GM23338 (cell line): ENCODE results near the gene ZNF524. TPM values are rescaled to one million over a fixed set of nuclear protein-coding genes. Genes with fewer than 3 reads are reported as not detected.

Experiments
- ATAC-seq: fragments of 200-7000 bp; cut with Tn5 transposase; 3 replicates; pipeline ENCODE4 v1.9.1; 2020
- DNase-seq: peaks from one replicate; pipeline ENCODE4 v3.0.0-alpha.2; 2015; ENCODE audit warnings: low spot score
- H2AFZ ChIP-seq: fragments of 200-600 bp; sonication (generic); 2 replicates; pipeline ENCODE4 v1.8.0; 2016; ENCODE audit warnings: antibody characterized with exemption, mild to moderate bottlenecking, moderate library complexity
- H3F3A ChIP-seq: fragments of 200-600 bp; sonication (generic); replicated peaks from 2 replicates; pipeline ENCODE4 v1.8.0; 2017; ENCODE audit warnings: antibody characterized with exemption, mixed run types, low read depth
- H3K27ac ChIP-seq: fragments of 200-600 bp; sonication (generic); 2 replicates; pipeline ENCODE4 v1.6.1; 2016; ENCODE audit warnings: low read depth
- H3K27me3 ChIP-seq: fragments of 200-600 bp; sonication (generic); 2 replicates; pipeline ENCODE4 v1.8.0; 2016; ENCODE audit warnings: mild to moderate bottlenecking, mixed run types, moderate library complexity; ENCODE audit not compliant: insufficient read depth
- H3K36me3 ChIP-seq: fragments of 200-600 bp; sonication (generic); 2 replicates; pipeline ENCODE4 v1.8.0; 2016; ENCODE audit warnings: mild to moderate bottlenecking; ENCODE audit not compliant: insufficient read depth
- H3K4me1 ChIP-seq: fragments of 200-600 bp; sonication (generic); 2 replicates; pipeline ENCODE4 v1.8.0; 2016; ENCODE audit warnings: mild to moderate bottlenecking, moderate library complexity; ENCODE audit not compliant: insufficient read depth
- H3K4me2 ChIP-seq: fragments of 200-600 bp; sonication (generic); 2 replicates; pipeline ENCODE4 v1.7.1; 2017; ENCODE audit warnings: mixed run types
- H3K4me3 ChIP-seq: fragments of 200-600 bp; sonication (generic); 2 replicates; pipeline ENCODE4 v1.6.1; 2016; ENCODE audit warnings: mixed run types
- H3K79me2 ChIP-seq: fragments of 200-600 bp; sonication (generic); replicated peaks from 2 replicates; pipeline ENCODE4 v1.8.0; 2017; ENCODE audit warnings: mild to moderate bottlenecking; ENCODE audit not compliant: insufficient read depth
- H3K9me2 ChIP-seq: fragments of 200-600 bp; sonication (generic); 2 replicates; pipeline ENCODE4 v1.8.0; 2017; ENCODE audit not compliant: insufficient read depth
- H4K20me1 ChIP-seq: fragments of 200-600 bp; sonication (generic); replicated peaks from 2 replicates; pipeline ENCODE4 v1.8.0; 2017; ENCODE audit warnings: mild to moderate bottlenecking; ENCODE audit not compliant: insufficient read depth
- H3K27ac Mint-ChIP-seq: 2 replicates; pipeline ENCODE4 v1.8.0; 2020; ENCODE audit warnings: inconsistent platforms, mild to moderate bottlenecking, moderate library complexity, mixed read lengths
- H3K27me3 Mint-ChIP-seq: 3 replicates; pipeline ENCODE4 v1.8.0; 2022; ENCODE audit warnings: low read depth, mild to moderate bottlenecking, moderate library complexity, mixed read lengths, inconsistent platforms; ENCODE audit not compliant: insufficient read depth, poor library complexity
- H3K36me3 Mint-ChIP-seq: 3 replicates; pipeline ENCODE4 v1.8.0; 2021; ENCODE audit warnings: low read depth, mild to moderate bottlenecking, inconsistent platforms, moderate library complexity, mixed read lengths
- H3K4me1 Mint-ChIP-seq: 3 replicates; pipeline ENCODE4 v1.8.0; 2020; ENCODE audit warnings: mild to moderate bottlenecking, inconsistent platforms, mixed read lengths
- H3K4me3 Mint-ChIP-seq: 3 replicates; pipeline ENCODE4 v1.8.0; 2021; ENCODE audit warnings: moderate library complexity, mild to moderate bottlenecking, inconsistent platforms, mixed read lengths
- H3K9me3 Mint-ChIP-seq: 3 replicates; pipeline ENCODE4 v1.8.0; 2020; ENCODE audit warnings: moderate library complexity, mild to moderate bottlenecking, inconsistent platforms, mixed read lengths
- CREB1 ChIP-seq: fragments of 250-450 bp; sonication (Bioruptor Pico); IDR thresholded peaks from 2 replicates; pipeline ENCODE4 v1.5.0; 2020; ENCODE audit warnings: low read depth, mild to moderate bottlenecking, moderate library complexity
- CTCF ChIP-seq, 2 experiments: fragments of 200-600 bp in 1 of 2; sonication (generic) in 1 of 2; conservative IDR thresholded peaks; 2 replicates each; pipeline versions ENCODE4 v1.5.1 to v1.6.1; 2016 to 2017; ENCODE audit warnings: antibody characterized with exemption in 2 of 2, low read depth in 2 of 2, mild to moderate bottlenecking in 2 of 2, moderate library complexity in 1 of 2
- ETS1 ChIP-seq: IDR thresholded peaks from 2 replicates; pipeline ENCODE4 v1.6.1; 2016; ENCODE audit warnings: antibody characterized with exemption
- EZH2 ChIP-seq: fragments of 200-600 bp; sonication (generic); IDR thresholded peaks from one replicate; pipeline ENCODE4 v1.8.0; 2017; ENCODE audit warnings: antibody characterized with exemption, mild to moderate bottlenecking, low read depth; ENCODE audit not compliant: unreplicated experiment
- EZH2phosphoT487 ChIP-seq: fragments of 200-600 bp; sonication (generic); IDR thresholded peaks from one replicate; pipeline ENCODE4 v1.8.1; 2018; ENCODE audit warnings: antibody characterized with exemption; ENCODE audit not compliant: unreplicated experiment
- JUNB ChIP-seq: IDR thresholded peaks from one replicate; pipeline ENCODE4 v1.6.1; 2016; ENCODE audit warnings: antibody characterized with exemption; ENCODE audit not compliant: unreplicated experiment
- NANOG ChIP-seq: IDR thresholded peaks from 2 replicates; pipeline ENCODE4 v1.6.1; 2016; ENCODE audit warnings: antibody characterized with exemption, borderline replicate concordance
- POLR2AphosphoS5 ChIP-seq: IDR thresholded peaks from 2 replicates; pipeline ENCODE4 v1.6.1; 2016; ENCODE audit warnings: antibody characterized with exemption, low read depth
- REST ChIP-seq: IDR thresholded peaks from one replicate; pipeline ENCODE4 v1.6.1; 2018; ENCODE audit warnings: antibody characterized with exemption; ENCODE audit not compliant: unreplicated experiment
- STAT1 ChIP-seq: IDR thresholded peaks from one replicate; pipeline ENCODE4 v1.6.1; 2016; ENCODE audit warnings: antibody characterized with exemption; ENCODE audit not compliant: unreplicated experiment
- ZNF114 ChIP-seq: fragments of 250-450 bp; sonication (Bioruptor Pico); IDR thresholded peaks from 2 replicates; pipeline ENCODE4 v1.5.0; 2020; ENCODE audit warnings: mild to moderate bottlenecking, moderate library complexity
- ZNF331 ChIP-seq: fragments of 250-450 bp; sonication (Bioruptor Pico); IDR thresholded peaks from 2 replicates; pipeline ENCODE4 v1.5.0; 2020; ENCODE audit warnings: low read depth, mild to moderate bottlenecking, moderate library complexity
- ZNF462 ChIP-seq: fragments of 250-450 bp; sonication (Bioruptor Pico); IDR thresholded peaks from 2 replicates; pipeline ENCODE4 v1.5.0; 2020; ENCODE audit warnings: mild to moderate bottlenecking, moderate library complexity
- polyA plus RNA-seq: library from polyadenylated mRNA; unstranded; fragments of >200 nt; fragmentation: Nextera tagmentation; extraction: Ambion mirVana; gene quantifications from 2 replicates; pipeline ENCODE4 v1.2.1, GENCODE V29; 2016
- total RNA-seq: library from RNA; depleted of rRNA; stranded (reverse); fragments of >200 nt; shearing (Covaris generic); gene quantifications from 2 replicates; pipeline ENCODE4 v1.2.3, GENCODE V29; 2014

The ZNF524 gene
- total and polyA plus RNA-seq, 2 experiments from 2014 or later, result 6.0 to 8.3 TPM

GRCh38 chr19:55620410-55621204 lies 20.5 kb downstream of the ZNF524 start:
- H3K27ac Mint-ChIP-seq, result no peak overlapping the region; the same call in 1 of the 2 replicates
- peaks cover 16% of the 10 kb centered on the region; the same call in 2 of the 3 replicates for H3K4me1 Mint-ChIP-seq
- Histone ChIP-seq H3K4me1 (no peaks in the 10 kb centered on the region; the same call in 1 of the 2 replicates), H3K9me2 (no peaks in the 10 kb centered on the region), H2AFZ (no peak overlapping the region), H4K20me1 (peaks cover 5% of the 10 kb centered on the region), H3F3A (peaks cover 12% of the 10 kb centered on the region), H3K4me3 (no peak overlapping the region), H3K36me3 (no peaks in the 10 kb centered on the region), H3K79me2 (peaks cover 9% of the 10 kb centered on the region), H3K27ac (no peak overlapping the region), H3K27me3 (no peaks in the 10 kb centered on the region), H3K4me2 (no peak overlapping the region)
- peaks cover 5% of the 10 kb centered on the region for H3K9me3 Mint-ChIP-seq
- H3K27me3 Mint-ChIP-seq, result peaks cover 24% of the 10 kb centered on the region
- no peak overlapping the region for H3K4me3 Mint-ChIP-seq
- DNase-seq (no peak), ATAC-seq (no peak)
- TF ChIP-seq CTCF (conservative IDR thresholded peaks at IDR 0.05; ENCODE audit: low read depth in 2 of 2), result no peak
- TF ChIP-seq POLR2AphosphoS5, result no peak
- no peak for TF ChIP-seq JUNB
- TF ChIP-seq REST, result no peak
- no peak for TF ChIP-seq CREB1 (CRISPR knock-in tag)
- TF ChIP-seq EZH2, result no peak
- TF ChIP-seq ZNF462, result no peak
- TF ChIP-seq EZH2phosphoT487, result no peak
- no peak for TF ChIP-seq ETS1
- no peak for TF ChIP-seq ZNF114
- no peak for TF ChIP-seq STAT1
- TF ChIP-seq NANOG, result no peak
- no peak for TF ChIP-seq ZNF331 (CRISPR knock-in tag)
- peaks cover 48% of the 10 kb centered on the region for H3K36me3 Mint-ChIP-seq
